AG04449 (cell line): ENCODE measurements around the gene ZNRF1.
"Not testable (repeated sequence)": the region's sequence is repeated elsewhere in the genome, so short reads cannot be mapped to it uniquely, and the experiment has no call there.

Experiments used
- CTCF ChIA-PET: fragments of 350-600 bp; formaldehyde crosslinking; extraction: SDS; loops from one replicate; lab custom pipeline; 2021; ENCODE audit warnings: antibody characterized with exemption; lab: Yijun Ruan, JAX
- POLR2A ChIA-PET: fragments of 400-600, 350-600 bp; formaldehyde crosslinking; extraction: SDS; loops from one replicate; lab custom pipeline; 2020; ENCODE audit warnings: antibody characterized with exemption, inconsistent platforms; lab: Yijun Ruan, JAX
- DNase-seq: peaks from one replicate; pipeline ENCODE4 v3.0.0-alpha.2; 2010; ENCODE audit warnings: low read depth, low spot score
- H3K4me3 ChIP-seq: 2 replicates; pipeline ENCODE4 v1.5.1; 2011; ENCODE audit warnings: low read depth, mild to moderate bottlenecking, control low read depth, low read length
- CTCF ChIP-seq: IDR thresholded peaks from one replicate; pipeline ENCODE4 v1.5.1; 2011; ENCODE audit warnings: mild to moderate bottlenecking, moderate library complexity, low read length, control low read depth, inconsistent platforms; ENCODE audit not compliant: insufficient read depth; ENCODE audit errors: missing control alignments

The ZNRF1 gene

GRCh38 chr16:74973304-74973703 lies 25.5 kb upstream of the ZNRF1 start:
- TF ChIP-seq CTCF: no peak

GRCh38 chr16:74975591-74975990 lies 23.2 kb upstream of the ZNRF1 start:
- POLR2A ChIA-PET: no interaction called here
- CTCF ChIA-PET: interaction anchor here (1.0 to 1.3 kb wide), 2 partner anchors 32 to 136 kb away, joined by 3 read pairs; no protein-coding TSS in a partner anchor
- no peak for DNase-seq
- TF ChIP-seq CTCF: no peak
- H3K4me3 ChIP-seq: no peak overlapping the region

More at GRCh38 chr16:74973304-74973703, 25.5 kb upstream of the ZNRF1 start:
- CTCF ChIA-PET: no interaction called here
- POLR2A ChIA-PET: no interaction called here
- DNase-seq: no peak
- no peak overlapping the region for H3K4me3 ChIP-seq

- no peak for TF ChIP-seq CTCF
- no peak for DNase-seq
- ChIA-PET CTCF (interaction anchor here (0.7 to 19.3 kb wide), 4 partner anchors 16 to 127 kb away, joined by 3 to 450 read pairs (median 7); partner anchors contain the start of gene ZNRF1), POLR2A (no interaction called here)
- no peak overlapping the region for H3K4me3 ChIP-seq
Measured at GRCh38 chr16:74982256-74982655, 16.6 kb upstream of the ZNRF1 start.

GRCh38 chr16:74984194-74984528 lies 14.7 kb upstream of the ZNRF1 start:
- no peak for TF ChIP-seq CTCF
- H3K4me3 ChIP-seq: peak overlapping the region; percentile 98
- ChIA-PET POLR2A (no interaction called here), CTCF (interaction anchor here (0.9 to 19.3 kb wide), 2 partner anchors 17 to 125 kb away, joined by 3 to 450 read pairs; no protein-coding TSS in a partner anchor)
- DNase-seq: no peak

- DNase-seq: peak; percentile 90
- ChIA-PET POLR2A (interaction anchor here (0.7 to 1.3 kb wide), 4 partner anchors 16 to 127 kb away, joined by 3 to 6 read pairs (median 4); no protein-coding TSS in a partner anchor), CTCF (interaction anchor here (0.6 to 19.3 kb wide), 4 partner anchors 13 to 135 kb away, joined by 3 to 450 read pairs (median 24); partner anchors contain the start of gene ZNRF1)
- H3K4me3 ChIP-seq: peak within 1 kb of the TSS; percentile 98
- no peak for TF ChIP-seq CTCF
Measured at GRCh38 chr16:74984529-74985296, 14.1 kb upstream of the ZNRF1 start, which contains the start of gene WDR59. Gene WDR59, minus strand, starts transcription at chr16:74985123. Its CDS starts 106 bp downstream, at chr16:74985017.

GRCh38 chr16:74987027-74987681 lies 11.7 kb upstream of the ZNRF1 start:
- ChIA-PET CTCF (interaction anchor here (0.9 to 19.3 kb wide), 3 partner anchors 10 to 122 kb away, joined by 3 to 450 read pairs (median 45); partner anchors contain the start of gene ZNRF1), POLR2A (no interaction called here)
- no peak overlapping the region for H3K4me3 ChIP-seq

GRCh38 chr16:74989864-74990263 lies 9.0 kb upstream of the ZNRF1 start:
- POLR2A ChIA-PET, DNase-seq, H3K4me3 ChIP-seq: not testable (repeated sequence)
- CTCF ChIA-PET: interaction anchor here (1.4 to 19.3 kb wide), 2 partner anchors 8 to 119 kb away, joined by 7 to 450 read pairs; partner anchors contain the start of gene ZNRF1

More at GRCh38 chr16:74987027-74987681, 11.7 kb upstream of the ZNRF1 start:
- no peak for TF ChIP-seq CTCF
- no peak for DNase-seq
